GM23338 (cell line): ENCODE measurements around the gene DLX3. TPM values are rescaled to one million over a fixed set of nuclear protein-coding genes. Genes with fewer than 3 reads are reported as not detected.

ENCODE experiments used
- ATAC-seq: fragments of 200-7000 bp; cut with Tn5 transposase; 3 replicates; pipeline ENCODE4 v1.9.1; 2020
- DNase-seq: peaks from one replicate; pipeline ENCODE4 v3.0.0-alpha.2; 2015; ENCODE audit warnings: low spot score
- H2AFZ ChIP-seq: fragments of 200-600 bp; sonication (generic); 2 replicates; pipeline ENCODE4 v1.8.0; 2016; ENCODE audit warnings: antibody characterized with exemption, mild to moderate bottlenecking, moderate library complexity
- H3F3A ChIP-seq: fragments of 200-600 bp; sonication (generic); replicated peaks from 2 replicates; pipeline ENCODE4 v1.8.0; 2017; ENCODE audit warnings: antibody characterized with exemption, mixed run types, low read depth
- H3K27ac ChIP-seq: fragments of 200-600 bp; sonication (generic); 2 replicates; pipeline ENCODE4 v1.6.1; 2016; ENCODE audit warnings: low read depth
- H3K27me3 ChIP-seq: fragments of 200-600 bp; sonication (generic); 2 replicates; pipeline ENCODE4 v1.8.0; 2016; ENCODE audit warnings: mild to moderate bottlenecking, mixed run types, moderate library complexity; ENCODE audit not compliant: insufficient read depth
- H3K36me3 ChIP-seq: fragments of 200-600 bp; sonication (generic); 2 replicates; pipeline ENCODE4 v1.8.0; 2016; ENCODE audit warnings: mild to moderate bottlenecking; ENCODE audit not compliant: insufficient read depth
- H3K4me1 ChIP-seq: fragments of 200-600 bp; sonication (generic); 2 replicates; pipeline ENCODE4 v1.8.0; 2016; ENCODE audit warnings: mild to moderate bottlenecking, moderate library complexity; ENCODE audit not compliant: insufficient read depth
- H3K4me2 ChIP-seq: fragments of 200-600 bp; sonication (generic); 2 replicates; pipeline ENCODE4 v1.7.1; 2017; ENCODE audit warnings: mixed run types
- H3K4me3 ChIP-seq: fragments of 200-600 bp; sonication (generic); 2 replicates; pipeline ENCODE4 v1.6.1; 2016; ENCODE audit warnings: mixed run types
- H3K79me2 ChIP-seq: fragments of 200-600 bp; sonication (generic); replicated peaks from 2 replicates; pipeline ENCODE4 v1.8.0; 2017; ENCODE audit warnings: mild to moderate bottlenecking; ENCODE audit not compliant: insufficient read depth
- H3K9me2 ChIP-seq: fragments of 200-600 bp; sonication (generic); 2 replicates; pipeline ENCODE4 v1.8.0; 2017; ENCODE audit not compliant: insufficient read depth
- H4K20me1 ChIP-seq: fragments of 200-600 bp; sonication (generic); replicated peaks from 2 replicates; pipeline ENCODE4 v1.8.0; 2017; ENCODE audit warnings: mild to moderate bottlenecking; ENCODE audit not compliant: insufficient read depth
- H3K27ac Mint-ChIP-seq: 2 replicates; pipeline ENCODE4 v1.8.0; 2020; ENCODE audit warnings: inconsistent platforms, mild to moderate bottlenecking, moderate library complexity, mixed read lengths
- H3K27me3 Mint-ChIP-seq: 3 replicates; pipeline ENCODE4 v1.8.0; 2022; ENCODE audit warnings: low read depth, mild to moderate bottlenecking, moderate library complexity, mixed read lengths, inconsistent platforms; ENCODE audit not compliant: insufficient read depth, poor library complexity
- H3K36me3 Mint-ChIP-seq: 3 replicates; pipeline ENCODE4 v1.8.0; 2021; ENCODE audit warnings: low read depth, mild to moderate bottlenecking, inconsistent platforms, moderate library complexity, mixed read lengths
- H3K4me1 Mint-ChIP-seq: 3 replicates; pipeline ENCODE4 v1.8.0; 2020; ENCODE audit warnings: mild to moderate bottlenecking, inconsistent platforms, mixed read lengths
- H3K4me3 Mint-ChIP-seq: 3 replicates; pipeline ENCODE4 v1.8.0; 2021; ENCODE audit warnings: moderate library complexity, mild to moderate bottlenecking, inconsistent platforms, mixed read lengths
- H3K9me3 Mint-ChIP-seq: 3 replicates; pipeline ENCODE4 v1.8.0; 2020; ENCODE audit warnings: moderate library complexity, mild to moderate bottlenecking, inconsistent platforms, mixed read lengths
- CREB1 ChIP-seq: fragments of 250-450 bp; sonication (Bioruptor Pico); IDR thresholded peaks from 2 replicates; pipeline ENCODE4 v1.5.0; 2020; ENCODE audit warnings: low read depth, mild to moderate bottlenecking, moderate library complexity
- EZH2 ChIP-seq: fragments of 200-600 bp; sonication (generic); IDR thresholded peaks from one replicate; pipeline ENCODE4 v1.8.0; 2017; ENCODE audit warnings: antibody characterized with exemption, mild to moderate bottlenecking, low read depth; ENCODE audit not compliant: unreplicated experiment
- EZH2phosphoT487 ChIP-seq: fragments of 200-600 bp; sonication (generic); IDR thresholded peaks from one replicate; pipeline ENCODE4 v1.8.1; 2018; ENCODE audit warnings: antibody characterized with exemption; ENCODE audit not compliant: unreplicated experiment
- JUNB ChIP-seq: IDR thresholded peaks from one replicate; pipeline ENCODE4 v1.6.1; 2016; ENCODE audit warnings: antibody characterized with exemption; ENCODE audit not compliant: unreplicated experiment
- NANOG ChIP-seq: IDR thresholded peaks from 2 replicates; pipeline ENCODE4 v1.6.1; 2016; ENCODE audit warnings: antibody characterized with exemption, borderline replicate concordance
- POLR2AphosphoS5 ChIP-seq: IDR thresholded peaks from 2 replicates; pipeline ENCODE4 v1.6.1; 2016; ENCODE audit warnings: antibody characterized with exemption, low read depth
- STAT1 ChIP-seq: IDR thresholded peaks from one replicate; pipeline ENCODE4 v1.6.1; 2016; ENCODE audit warnings: antibody characterized with exemption; ENCODE audit not compliant: unreplicated experiment
- ZNF114 ChIP-seq: fragments of 250-450 bp; sonication (Bioruptor Pico); IDR thresholded peaks from 2 replicates; pipeline ENCODE4 v1.5.0; 2020; ENCODE audit warnings: mild to moderate bottlenecking, moderate library complexity
- ZNF331 ChIP-seq: fragments of 250-450 bp; sonication (Bioruptor Pico); IDR thresholded peaks from 2 replicates; pipeline ENCODE4 v1.5.0; 2020; ENCODE audit warnings: low read depth, mild to moderate bottlenecking, moderate library complexity
- polyA plus RNA-seq: library from polyadenylated mRNA; unstranded; fragments of >200 nt; fragmentation: Nextera tagmentation; extraction: Ambion mirVana; gene quantifications from 2 replicates; pipeline ENCODE4 v1.2.1, GENCODE V29; 2016
- total RNA-seq: library from RNA; depleted of rRNA; stranded (reverse); fragments of >200 nt; shearing (Covaris generic); gene quantifications from 2 replicates; pipeline ENCODE4 v1.2.3, GENCODE V29; 2014
- TF ChIP-seq, protein P1 (sequence below), 2 experiments: fragments of 200-600 bp in 1 of 2; sonication (generic) in 1 of 2; conservative IDR thresholded peaks; 2 replicates each; pipeline versions ENCODE4 v1.5.1 to v1.6.1; 2016 to 2017; ENCODE audit warnings: antibody characterized with exemption in 2 of 2, low read depth in 2 of 2, mild to moderate bottlenecking in 2 of 2, moderate library complexity in 1 of 2
- TF ChIP-seq, protein P2 (sequence below): fragments of 250-450 bp; sonication (Bioruptor Pico); IDR thresholded peaks from 2 replicates; pipeline ENCODE4 v1.5.0; 2020; ENCODE audit warnings: mild to moderate bottlenecking, moderate library complexity
- TF ChIP-seq, protein P3 (sequence below): IDR thresholded peaks from 2 replicates; pipeline ENCODE4 v1.6.1; 2016; ENCODE audit warnings: antibody characterized with exemption
- TF ChIP-seq, protein P4 (sequence below): IDR thresholded peaks from one replicate; pipeline ENCODE4 v1.6.1; 2018; ENCODE audit warnings: antibody characterized with exemption; ENCODE audit not compliant: unreplicated experiment

Gene DLX3
- total and polyA plus RNA-seq, 2 experiments from 2014 or later, result 0.14 to 0.27 TPM

DNA sequence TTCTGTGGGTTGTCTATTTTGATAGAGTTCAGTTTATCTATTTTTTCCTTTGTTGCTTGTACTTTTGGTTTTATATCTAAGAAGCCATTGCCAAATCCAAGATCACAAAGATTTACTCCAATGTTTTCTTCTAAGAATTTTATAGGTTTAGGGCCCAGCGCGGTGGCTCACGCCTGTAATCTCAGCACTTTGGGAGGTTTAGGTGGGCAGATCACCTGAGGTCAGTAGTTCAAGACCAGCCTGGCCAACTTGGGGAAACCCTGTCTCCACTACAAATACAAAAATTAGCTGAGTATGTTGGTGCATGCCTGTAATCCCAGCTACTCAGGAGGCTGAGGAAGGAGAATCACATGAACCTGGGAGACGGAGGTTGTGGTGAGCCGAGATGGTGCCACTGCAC is 47.2 kb upstream of the DLX3 start:
- H3F3A ChIP-seq, result no peaks in the 10 kb centered on the region
- H3K9me2 ChIP-seq, result no peaks in the 10 kb centered on the region
- DNase-seq (no peak), ATAC-seq (no peak)
- no peaks in the 10 kb centered on the region for H4K20me1 ChIP-seq
- H3K4me3 ChIP-seq, result no peak overlapping the region
- no peaks in the 10 kb centered on the region for H3K79me2 ChIP-seq
- no peak overlapping the region for H3K4me2 ChIP-seq
- TF ChIP-seq, protein P1, sequence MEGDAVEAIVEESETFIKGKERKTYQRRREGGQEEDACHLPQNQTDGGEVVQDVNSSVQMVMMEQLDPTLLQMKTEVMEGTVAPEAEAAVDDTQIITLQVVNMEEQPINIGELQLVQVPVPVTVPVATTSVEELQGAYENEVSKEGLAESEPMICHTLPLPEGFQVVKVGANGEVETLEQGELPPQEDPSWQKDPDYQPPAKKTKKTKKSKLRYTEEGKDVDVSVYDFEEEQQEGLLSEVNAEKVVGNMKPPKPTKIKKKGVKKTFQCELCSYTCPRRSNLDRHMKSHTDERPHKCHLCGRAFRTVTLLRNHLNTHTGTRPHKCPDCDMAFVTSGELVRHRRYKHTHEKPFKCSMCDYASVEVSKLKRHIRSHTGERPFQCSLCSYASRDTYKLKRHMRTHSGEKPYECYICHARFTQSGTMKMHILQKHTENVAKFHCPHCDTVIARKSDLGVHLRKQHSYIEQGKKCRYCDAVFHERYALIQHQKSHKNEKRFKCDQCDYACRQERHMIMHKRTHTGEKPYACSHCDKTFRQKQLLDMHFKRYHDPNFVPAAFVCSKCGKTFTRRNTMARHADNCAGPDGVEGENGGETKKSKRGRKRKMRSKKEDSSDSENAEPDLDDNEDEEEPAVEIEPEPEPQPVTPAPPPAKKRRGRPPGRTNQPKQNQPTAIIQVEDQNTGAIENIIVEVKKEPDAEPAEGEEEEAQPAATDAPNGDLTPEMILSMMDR (conservative IDR thresholded peaks at IDR 0.05; ENCODE audit: low read depth in 2 of 2), result no peak
- TF ChIP-seq CREB1 (CRISPR knock-in tag) (no peak), STAT1 (no peak), ZNF331 (CRISPR knock-in tag) (no peak), ZNF114 (CRISPR knock-in tag) (no peak), POLR2AphosphoS5 (no peak), EZH2phosphoT487 (no peak), NANOG (no peak), JUNB (no peak), EZH2 (no peak)
- TF ChIP-seq, protein P2, sequence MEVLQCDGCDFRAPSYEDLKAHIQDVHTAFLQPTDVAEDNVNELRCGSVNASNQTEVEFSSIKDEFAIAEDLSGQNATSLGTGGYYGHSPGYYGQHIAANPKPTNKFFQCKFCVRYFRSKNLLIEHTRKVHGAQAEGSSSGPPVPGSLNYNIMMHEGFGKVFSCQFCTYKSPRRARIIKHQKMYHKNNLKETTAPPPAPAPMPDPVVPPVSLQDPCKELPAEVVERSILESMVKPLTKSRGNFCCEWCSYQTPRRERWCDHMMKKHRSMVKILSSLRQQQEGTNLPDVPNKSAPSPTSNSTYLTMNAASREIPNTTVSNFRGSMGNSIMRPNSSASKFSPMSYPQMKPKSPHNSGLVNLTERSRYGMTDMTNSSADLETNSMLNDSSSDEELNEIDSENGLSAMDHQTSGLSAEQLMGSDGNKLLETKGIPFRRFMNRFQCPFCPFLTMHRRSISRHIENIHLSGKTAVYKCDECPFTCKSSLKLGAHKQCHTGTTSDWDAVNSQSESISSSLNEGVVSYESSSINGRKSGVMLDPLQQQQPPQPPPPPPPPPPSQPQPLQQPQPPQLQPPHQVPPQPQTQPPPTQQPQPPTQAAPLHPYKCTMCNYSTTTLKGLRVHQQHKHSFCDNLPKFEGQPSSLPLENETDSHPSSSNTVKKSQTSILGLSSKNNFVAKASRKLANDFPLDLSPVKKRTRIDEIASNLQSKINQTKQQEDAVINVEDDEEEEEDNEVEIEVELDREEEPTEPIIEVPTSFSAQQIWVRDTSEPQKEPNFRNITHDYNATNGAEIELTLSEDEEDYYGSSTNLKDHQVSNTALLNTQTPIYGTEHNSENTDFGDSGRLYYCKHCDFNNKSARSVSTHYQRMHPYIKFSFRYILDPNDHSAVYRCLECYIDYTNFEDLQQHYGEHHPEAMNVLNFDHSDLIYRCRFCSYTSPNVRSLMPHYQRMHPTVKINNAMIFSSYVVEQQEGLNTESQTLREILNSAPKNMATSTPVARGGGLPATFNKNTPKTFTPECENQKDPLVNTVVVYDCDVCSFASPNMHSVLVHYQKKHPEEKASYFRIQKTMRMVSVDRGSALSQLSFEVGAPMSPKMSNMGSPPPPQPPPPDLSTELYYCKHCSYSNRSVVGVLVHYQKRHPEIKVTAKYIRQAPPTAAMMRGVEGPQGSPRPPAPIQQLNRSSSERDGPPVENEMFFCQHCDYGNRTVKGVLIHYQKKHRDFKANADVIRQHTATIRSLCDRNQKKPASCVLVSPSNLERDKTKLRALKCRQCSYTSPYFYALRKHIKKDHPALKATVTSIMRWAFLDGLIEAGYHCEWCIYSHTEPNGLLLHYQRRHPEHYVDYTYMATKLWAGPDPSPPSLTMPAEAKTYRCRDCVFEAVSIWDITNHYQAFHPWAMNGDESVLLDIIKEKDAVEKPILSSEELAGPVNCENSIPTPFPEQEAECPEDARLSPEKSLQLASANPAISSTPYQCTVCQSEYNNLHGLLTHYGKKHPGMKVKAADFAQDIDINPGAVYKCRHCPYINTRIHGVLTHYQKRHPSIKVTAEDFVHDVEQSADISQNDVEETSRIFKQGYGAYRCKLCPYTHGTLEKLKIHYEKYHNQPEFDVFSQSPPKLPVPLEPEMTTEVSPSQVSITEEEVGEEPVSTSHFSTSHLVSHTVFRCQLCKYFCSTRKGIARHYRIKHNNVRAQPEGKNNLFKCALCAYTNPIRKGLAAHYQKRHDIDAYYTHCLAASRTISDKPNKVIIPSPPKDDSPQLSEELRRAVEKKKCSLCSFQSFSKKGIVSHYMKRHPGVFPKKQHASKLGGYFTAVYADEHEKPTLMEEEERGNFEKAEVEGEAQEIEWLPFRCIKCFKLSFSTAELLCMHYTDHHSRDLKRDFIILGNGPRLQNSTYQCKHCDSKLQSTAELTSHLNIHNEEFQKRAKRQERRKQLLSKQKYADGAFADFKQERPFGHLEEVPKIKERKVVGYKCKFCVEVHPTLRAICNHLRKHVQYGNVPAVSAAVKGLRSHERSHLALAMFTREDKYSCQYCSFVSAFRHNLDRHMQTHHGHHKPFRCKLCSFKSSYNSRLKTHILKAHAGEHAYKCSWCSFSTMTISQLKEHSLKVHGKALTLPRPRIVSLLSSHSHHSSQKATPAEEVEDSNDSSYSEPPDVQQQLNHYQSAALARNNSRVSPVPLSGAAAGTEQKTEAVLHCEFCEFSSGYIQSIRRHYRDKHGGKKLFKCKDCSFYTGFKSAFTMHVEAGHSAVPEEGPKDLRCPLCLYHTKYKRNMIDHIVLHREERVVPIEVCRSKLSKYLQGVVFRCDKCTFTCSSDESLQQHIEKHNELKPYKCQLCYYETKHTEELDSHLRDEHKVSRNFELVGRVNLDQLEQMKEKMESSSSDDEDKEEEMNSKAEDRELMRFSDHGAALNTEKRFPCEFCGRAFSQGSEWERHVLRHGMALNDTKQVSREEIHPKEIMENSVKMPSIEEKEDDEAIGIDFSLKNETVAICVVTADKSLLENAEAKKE (CRISPR knock-in tag), result no peak
- TF ChIP-seq, protein P3, sequence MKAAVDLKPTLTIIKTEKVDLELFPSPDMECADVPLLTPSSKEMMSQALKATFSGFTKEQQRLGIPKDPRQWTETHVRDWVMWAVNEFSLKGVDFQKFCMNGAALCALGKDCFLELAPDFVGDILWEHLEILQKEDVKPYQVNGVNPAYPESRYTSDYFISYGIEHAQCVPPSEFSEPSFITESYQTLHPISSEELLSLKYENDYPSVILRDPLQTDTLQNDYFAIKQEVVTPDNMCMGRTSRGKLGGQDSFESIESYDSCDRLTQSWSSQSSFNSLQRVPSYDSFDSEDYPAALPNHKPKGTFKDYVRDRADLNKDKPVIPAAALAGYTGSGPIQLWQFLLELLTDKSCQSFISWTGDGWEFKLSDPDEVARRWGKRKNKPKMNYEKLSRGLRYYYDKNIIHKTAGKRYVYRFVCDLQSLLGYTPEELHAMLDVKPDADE, result no peak
- TF ChIP-seq, protein P4, sequence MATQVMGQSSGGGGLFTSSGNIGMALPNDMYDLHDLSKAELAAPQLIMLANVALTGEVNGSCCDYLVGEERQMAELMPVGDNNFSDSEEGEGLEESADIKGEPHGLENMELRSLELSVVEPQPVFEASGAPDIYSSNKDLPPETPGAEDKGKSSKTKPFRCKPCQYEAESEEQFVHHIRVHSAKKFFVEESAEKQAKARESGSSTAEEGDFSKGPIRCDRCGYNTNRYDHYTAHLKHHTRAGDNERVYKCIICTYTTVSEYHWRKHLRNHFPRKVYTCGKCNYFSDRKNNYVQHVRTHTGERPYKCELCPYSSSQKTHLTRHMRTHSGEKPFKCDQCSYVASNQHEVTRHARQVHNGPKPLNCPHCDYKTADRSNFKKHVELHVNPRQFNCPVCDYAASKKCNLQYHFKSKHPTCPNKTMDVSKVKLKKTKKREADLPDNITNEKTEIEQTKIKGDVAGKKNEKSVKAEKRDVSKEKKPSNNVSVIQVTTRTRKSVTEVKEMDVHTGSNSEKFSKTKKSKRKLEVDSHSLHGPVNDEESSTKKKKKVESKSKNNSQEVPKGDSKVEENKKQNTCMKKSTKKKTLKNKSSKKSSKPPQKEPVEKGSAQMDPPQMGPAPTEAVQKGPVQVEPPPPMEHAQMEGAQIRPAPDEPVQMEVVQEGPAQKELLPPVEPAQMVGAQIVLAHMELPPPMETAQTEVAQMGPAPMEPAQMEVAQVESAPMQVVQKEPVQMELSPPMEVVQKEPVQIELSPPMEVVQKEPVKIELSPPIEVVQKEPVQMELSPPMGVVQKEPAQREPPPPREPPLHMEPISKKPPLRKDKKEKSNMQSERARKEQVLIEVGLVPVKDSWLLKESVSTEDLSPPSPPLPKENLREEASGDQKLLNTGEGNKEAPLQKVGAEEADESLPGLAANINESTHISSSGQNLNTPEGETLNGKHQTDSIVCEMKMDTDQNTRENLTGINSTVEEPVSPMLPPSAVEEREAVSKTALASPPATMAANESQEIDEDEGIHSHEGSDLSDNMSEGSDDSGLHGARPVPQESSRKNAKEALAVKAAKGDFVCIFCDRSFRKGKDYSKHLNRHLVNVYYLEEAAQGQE, result no peak
- peaks cover 6% of the 10 kb centered on the region for H3K27me3 Mint-ChIP-seq
- H3K4me1 ChIP-seq, result no peaks in the 10 kb centered on the region
- no peaks in the 10 kb centered on the region for H3K9me3 Mint-ChIP-seq
- H3K4me3 Mint-ChIP-seq, result no peak overlapping the region
- H2AFZ ChIP-seq, result no peak overlapping the region
- no peaks in the 10 kb centered on the region; the same call in 2 of the 3 replicates for H3K36me3 Mint-ChIP-seq
- H3K27ac Mint-ChIP-seq, result no peak overlapping the region
- no peak overlapping the region for H3K27ac ChIP-seq
- H3K4me1 Mint-ChIP-seq, result peaks cover 3% of the 10 kb centered on the region
- no peaks in the 10 kb centered on the region for H3K36me3 ChIP-seq
- no peaks in the 10 kb centered on the region for H3K27me3 ChIP-seq
